Ishikawa (cell line): Measurements from ENCODE around the gene YWHAQ.

Source experiments
- CEBPB ChIP-seq: IDR thresholded peaks from 2 replicates; pipeline ENCODE4 v1.6.1; 2012
- CREB1 ChIP-seq: IDR thresholded peaks from 2 replicates; pipeline ENCODE4 v1.6.1; 2012; ENCODE audit warnings: low read depth
- EGR1 ChIP-seq: IDR thresholded peaks from 2 replicates; pipeline ENCODE4 v1.6.1; 2012
- EP300 ChIP-seq: IDR thresholded peaks from 2 replicates; pipeline ENCODE4 v1.6.1; 2012; ENCODE audit warnings: borderline replicate concordance
- FOXM1 ChIP-seq: IDR thresholded peaks from 2 replicates; pipeline ENCODE4 v1.6.1; 2012; ENCODE audit warnings: low read depth, borderline replicate concordance
- MAX ChIP-seq: IDR thresholded peaks from 2 replicates; pipeline ENCODE4 v1.6.1; 2012
- NFIC ChIP-seq: IDR thresholded peaks from 2 replicates; pipeline ENCODE4 v1.6.1; 2012
- RAD21 ChIP-seq: IDR thresholded peaks from 2 replicates; pipeline ENCODE4 v1.6.1; 2012; ENCODE audit warnings: low read depth
- REST ChIP-seq: IDR thresholded peaks from 2 replicates; pipeline ENCODE4 v1.6.1; 2012; ENCODE audit warnings: low read depth, mild to moderate bottlenecking
- TAF1 ChIP-seq: IDR thresholded peaks from 2 replicates; pipeline ENCODE4 v1.6.1; 2012; ENCODE audit warnings: low read depth, mild to moderate bottlenecking
- TCF12 ChIP-seq: IDR thresholded peaks from 2 replicates; pipeline ENCODE4 v1.6.1; 2012; ENCODE audit warnings: low read depth
- TEAD4 ChIP-seq: IDR thresholded peaks from 2 replicates; pipeline ENCODE4 v1.6.1; 2012
- USF1 ChIP-seq: IDR thresholded peaks from 2 replicates; pipeline ENCODE4 v1.6.1; 2012
- YY1 ChIP-seq: IDR thresholded peaks from 2 replicates; pipeline ENCODE4 v1.6.1; 2012; ENCODE audit warnings: low read depth
- ZBTB7A ChIP-seq: IDR thresholded peaks from 2 replicates; pipeline ENCODE4 v1.6.1; 2012; ENCODE audit warnings: low read depth

Gene YWHAQ

GRCh38 chr2:9678544-9678943 is 47.7 kb upstream of the YWHAQ start:
- TF ChIP-seq USF1, result no peak
- TF ChIP-seq FOXM1, result no peak
- no peak for TF ChIP-seq EP300
- no peak for TF ChIP-seq EGR1
- no peak for TF ChIP-seq REST
- no peak for TF ChIP-seq TAF1
- no peak for TF ChIP-seq TEAD4
- TF ChIP-seq CREB1, result no peak
- no peak for TF ChIP-seq NFIC

- TF ChIP-seq MAX, result no peak
- peak; percentile 68; the same call in 1 of the 2 replicates for TF ChIP-seq EP300
- peak; percentile 31; the same call in 1 of the 2 replicates for TF ChIP-seq NFIC
- TF ChIP-seq TEAD4, result peak; percentile 78
Measured at GRCh38 chr2:9675415-9676351, 44.9 kb upstream of the YWHAQ start.

- TF ChIP-seq YY1 (no peak), ZBTB7A (no peak), MAX (no peak), TCF12 (no peak), TEAD4 (no peak), REST (no peak), RAD21 (no peak), TAF1 (no peak), NFIC (no peak), USF1 (no peak), CEBPB (no peak), FOXM1 (no peak), EGR1 (no peak), CREB1 (no peak), EP300 (no peak)
Measured at GRCh38 chr2:9674891-9675414, 44.2 kb upstream of the YWHAQ start.

GRCh38 chr2:9673914-9674481 is 43.2 kb upstream of the YWHAQ start:
- TF ChIP-seq EGR1 (no peak), USF1 (no peak), RAD21 (no peak), NFIC (no peak), YY1 (no peak), FOXM1 (no peak), TEAD4 (no peak), MAX (no peak), EP300 (no peak), TAF1 (no peak), CEBPB (no peak), ZBTB7A (no peak), TCF12 (no peak), REST (no peak), CREB1 (no peak)
